Cardiac ventricle fibroblast (primary cell): ENCODE data around the gene TAF11L13. TPM values are rescaled to one million over a fixed set of nuclear protein-coding genes. Genes with fewer than 3 reads are reported as not detected.

Experiments
- total RNA-seq: library from RNA; depleted of rRNA; stranded (reverse); fragments of >200 nt; gene quantifications from 2 replicates; pipeline ENCODE4 v1.2.3, GENCODE V29; 2015

TAF11L13 gene
- not detected in 2 replicates for total RNA-seq

DNA sequence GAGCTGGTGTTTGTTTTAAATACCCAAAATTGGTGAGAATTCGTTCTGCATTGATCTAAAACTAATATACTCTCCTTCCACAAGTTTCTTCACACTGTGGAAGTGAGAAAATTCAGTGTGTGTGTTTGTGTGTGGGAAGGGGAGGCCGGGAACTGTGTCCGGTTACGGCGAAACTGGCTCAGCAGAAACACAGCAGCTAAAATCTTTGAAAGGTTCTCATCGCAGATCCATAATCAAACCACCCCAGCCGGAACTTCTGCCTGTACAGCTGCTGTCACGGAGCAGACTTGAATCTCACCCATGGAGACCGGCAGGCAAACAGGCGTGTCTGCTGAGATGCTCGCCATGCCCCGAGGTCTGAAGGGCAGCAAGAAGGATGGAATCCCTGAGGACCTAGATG is at the start of gene TAF11L13:
TAF11L13 (plus strand) TSS at position 301 of the 400 bp plus-strand sequence.

DNA sequence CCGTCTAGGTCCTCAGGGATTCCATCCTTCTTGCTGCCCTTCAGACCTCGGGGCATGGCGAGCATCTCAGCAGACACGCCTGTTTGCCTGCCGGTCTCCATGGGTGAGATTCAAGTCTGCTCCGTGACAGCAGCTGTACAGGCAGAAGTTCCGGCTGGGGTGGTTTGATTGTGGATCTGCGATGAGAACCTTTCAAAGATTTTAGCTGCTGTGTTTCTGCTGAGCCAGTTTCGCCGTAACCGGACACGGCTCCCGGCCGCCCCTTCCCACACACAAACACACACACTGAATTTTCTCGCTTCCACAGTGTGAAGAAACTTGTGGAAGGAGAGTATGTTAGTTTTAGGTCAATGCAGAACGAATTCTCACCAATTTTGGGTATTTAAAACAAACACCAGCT is 46.2 kb upstream of the TAF11L13 start, which contains the start of gene TAF11L7:
TAF11L7 (minus strand) TSS at position 101 of the 400 bp plus-strand sequence.

DNA sequence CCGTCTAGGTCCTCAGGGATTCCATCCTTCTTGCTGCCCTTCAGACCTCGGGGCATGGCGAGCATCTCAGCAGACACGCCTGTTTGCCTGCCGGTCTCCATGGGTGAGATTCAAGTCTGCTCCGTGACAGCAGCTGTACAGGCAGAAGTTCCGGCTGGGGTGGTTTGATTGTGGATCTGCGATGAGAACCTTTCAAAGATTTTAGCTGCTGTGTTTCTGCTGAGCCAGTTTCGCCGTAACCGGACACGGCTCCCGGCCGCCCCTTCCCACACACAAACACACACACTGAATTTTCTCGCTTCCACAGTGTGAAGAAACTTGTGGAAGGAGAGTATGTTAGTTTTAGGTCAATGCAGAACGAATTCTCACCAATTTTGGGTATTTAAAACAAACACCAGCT is 41.0 kb upstream of the TAF11L13 start, which contains the start of gene TAF11L8:
TAF11L8 (minus strand) TSS at position 101 of the 400 bp plus-strand sequence.

DNA sequence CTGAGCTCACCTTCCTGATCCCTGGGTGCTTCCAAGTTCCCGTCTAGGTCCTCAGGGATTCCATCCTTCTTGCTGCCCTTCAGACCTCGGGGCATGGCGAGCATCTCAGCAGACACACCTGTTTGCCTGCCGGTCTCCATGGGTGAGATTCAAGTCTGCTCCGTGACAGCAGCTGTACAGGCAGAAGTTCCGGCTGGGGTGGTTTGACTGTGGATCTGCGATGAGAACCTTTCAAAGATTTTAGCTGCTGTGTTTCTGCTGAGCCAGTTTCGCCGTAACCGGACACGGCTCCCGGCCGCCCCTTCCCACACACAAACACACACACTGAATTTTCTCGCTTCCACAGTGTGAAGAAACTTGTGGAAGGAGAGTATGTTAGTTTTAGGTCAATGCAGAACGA is 37.6 kb upstream of the TAF11L13 start, which contains the start of gene TAF11L9:
TAF11L9 (minus strand) TSS at position 140 of the 400 bp plus-strand sequence.

DNA sequence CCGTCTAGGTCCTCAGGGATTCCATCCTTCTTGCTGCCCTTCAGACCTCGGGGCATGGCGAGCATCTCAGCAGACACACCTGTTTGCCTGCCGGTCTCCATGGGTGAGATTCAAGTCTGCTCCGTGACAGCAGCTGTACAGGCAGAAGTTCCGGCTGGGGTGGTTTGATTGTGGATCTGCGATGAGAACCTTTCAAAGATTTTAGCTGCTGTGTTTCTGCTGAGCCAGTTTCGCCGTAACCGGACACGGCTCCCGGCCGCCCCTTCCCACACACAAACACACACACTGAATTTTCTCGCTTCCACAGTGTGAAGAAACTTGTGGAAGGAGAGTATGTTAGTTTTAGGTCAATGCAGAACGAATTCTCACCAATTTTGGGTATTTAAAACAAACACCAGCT is 34.2 kb upstream of the TAF11L13 start, which contains the start of gene TAF11L10:
TAF11L10 (minus strand) TSS at position 101 of the 400 bp plus-strand sequence.

DNA sequence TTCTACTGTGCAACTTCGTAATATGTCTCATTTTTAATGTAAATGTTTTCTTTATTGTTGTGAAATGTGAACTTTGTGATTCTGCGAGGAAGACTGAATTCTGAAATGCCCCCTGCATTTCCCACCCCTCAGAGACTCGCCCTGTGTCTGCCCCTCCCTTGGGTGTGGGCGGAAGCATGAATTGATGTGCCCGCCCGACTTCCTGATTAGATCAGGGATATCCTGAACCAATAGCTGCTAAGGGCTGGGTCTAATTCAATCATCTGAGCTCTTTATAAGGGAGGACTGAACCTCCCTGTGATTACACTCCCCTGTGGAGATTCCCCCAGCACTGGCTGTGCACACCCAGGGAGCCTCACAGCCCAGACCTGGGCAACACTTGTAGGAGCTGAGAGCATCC is 28.0 kb upstream of the TAF11L13 start, which contains the start of gene TAF11L11:
TAF11L11 (plus strand) TSS at position 304 of the 400 bp plus-strand sequence.

DNA sequence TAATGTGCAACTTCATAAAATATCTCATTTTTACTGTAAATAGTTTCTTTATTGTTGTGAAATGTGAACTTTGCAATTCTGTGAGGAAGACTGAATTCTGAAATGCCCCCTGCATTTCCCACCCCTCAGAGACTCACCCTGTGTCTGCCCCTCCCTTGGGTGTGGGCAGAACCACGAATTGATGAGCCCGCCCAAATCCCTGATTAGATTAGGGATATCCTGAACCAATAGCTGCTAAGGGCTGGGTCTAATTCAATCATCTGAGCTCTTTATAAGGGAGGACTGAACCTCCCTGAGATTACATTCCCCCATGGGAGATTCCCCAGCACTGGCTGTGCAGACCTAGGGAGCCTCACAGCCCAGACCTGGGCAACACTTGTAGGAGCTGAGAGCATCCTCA is 21.8 kb upstream of the TAF11L13 start, which contains the start of gene TAF11L12:
TAF11L12 (plus strand) TSS at position 301 of the 400 bp plus-strand sequence.

DNA sequence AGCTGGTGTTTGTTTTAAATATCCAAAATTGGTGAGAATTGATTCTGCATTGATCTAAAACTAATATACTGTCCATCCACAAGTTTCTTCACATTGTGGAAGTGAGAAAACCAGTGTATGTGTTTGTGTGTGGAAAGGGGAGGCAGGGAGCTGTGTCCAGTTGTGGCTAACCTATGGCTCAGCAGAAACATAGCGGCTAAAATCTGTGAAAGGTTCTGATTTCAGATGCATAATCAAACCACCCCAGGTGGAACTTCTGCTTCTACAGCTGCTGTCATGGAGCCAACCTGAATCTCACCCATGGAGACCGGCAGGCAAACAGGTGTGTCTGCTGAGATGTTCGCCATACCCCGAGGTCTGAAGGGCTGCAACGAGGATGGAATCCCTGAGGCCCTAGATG is 2.3 kb downstream of the TAF11L13 start, which contains the start of gene TAF11L14:
TAF11L14 (plus strand) TSS at position 301 of the 400 bp plus-strand sequence.

Other genes starting within 250 kb of the TAF11L13 start
- not detected in 2 replicates for gene TAF11L2, start 133.9 kb upstream of the TAF11L13 start, total RNA-seq
- gene TAF11L3, start 113.7 kb upstream of the TAF11L13 start, total RNA-seq = not detected in 2 replicates
- not detected in 2 replicates for gene TAF11L4, start 110.3 kb upstream of the TAF11L13 start, total RNA-seq
- gene TAF11L5, start 106.9 kb upstream of the TAF11L13 start, total RNA-seq = not detected in 2 replicates
- not detected in 2 replicates for gene TAF11L6, start 103.4 kb upstream of the TAF11L13 start, total RNA-seq
- not detected in 2 replicates for gene TAF11L7, start 46.3 kb upstream of the TAF11L13 start, total RNA-seq
- gene TAF11L8, start 41.1 kb upstream of the TAF11L13 start, total RNA-seq = not detected in 2 replicates
- gene TAF11L9, start 37.7 kb upstream of the TAF11L13 start, total RNA-seq = not detected in 2 replicates
- gene TAF11L10, start 34.3 kb upstream of the TAF11L13 start, total RNA-seq = not detected in 2 replicates
- gene TAF11L11, start 27.9 kb upstream of the TAF11L13 start, total RNA-seq = not detected in 2 replicates
- not detected in 2 replicates for gene TAF11L12, start 21.7 kb upstream of the TAF11L13 start, total RNA-seq
- gene TAF11L14, start 2.4 kb downstream of the TAF11L13 start, total RNA-seq = not detected in 2 replicates